Endodermal cell (in vitro differentiated cells): ENCODE measurements around the gene ABHD16A. TPM values are rescaled to one million over a fixed set of nuclear protein-coding genes. Genes with fewer than 3 reads are reported as not detected.

Experiments
- DNase-seq: peaks from one replicate; pipeline ENCODE4 v3.0.0-alpha.2; 2017
- H3K27ac ChIP-seq: 2 replicates; pipeline ENCODE4 v1.5.1; 2013; ENCODE audit warnings: mild to moderate bottlenecking, low read depth, low read length, moderate library complexity
- H3K27me3 ChIP-seq: 2 replicates; pipeline ENCODE4 v1.6.1; 2013; ENCODE audit warnings: mild to moderate bottlenecking, low read length, moderate library complexity; ENCODE audit not compliant: insufficient read depth, control insufficient read depth, poor library complexity, severe bottlenecking
- H3K36me3 ChIP-seq: 2 replicates; pipeline ENCODE4 v1.7.0; 2013; ENCODE audit warnings: mild to moderate bottlenecking, low read length, moderate library complexity; ENCODE audit not compliant: control insufficient read depth, insufficient read depth
- H3K4me1 ChIP-seq: one replicate; pipeline ENCODE4 v1.7.0; 2013; ENCODE audit warnings: low read length; ENCODE audit not compliant: control insufficient read depth, insufficient read depth
- H3K4me3 ChIP-seq: 2 replicates; pipeline ENCODE4 v1.5.1; 2013; ENCODE audit warnings: mild to moderate bottlenecking, low read length, moderate library complexity
- H3K9ac ChIP-seq: 2 replicates; pipeline ENCODE4 v1.6.1; 2013; ENCODE audit warnings: mild to moderate bottlenecking, low read length, moderate library complexity; ENCODE audit not compliant: poor library complexity, severe bottlenecking; ENCODE audit errors: extremely low read depth
- H3K9me3 ChIP-seq: 2 replicates; pipeline ENCODE4 v1.6.1; 2013; ENCODE audit warnings: mild to moderate bottlenecking, low read length, moderate library complexity; ENCODE audit not compliant: control insufficient read depth
- H3K27ac Mint-ChIP-seq: 2 replicates; pipeline ENCODE4 v1.8.0; 2020; ENCODE audit warnings: mixed read lengths
- H3K27me3 Mint-ChIP-seq: 2 replicates; pipeline ENCODE4 v1.8.0; 2021; ENCODE audit warnings: mild to moderate bottlenecking, mixed read lengths; ENCODE audit not compliant: insufficient read depth
- H3K36me3 Mint-ChIP-seq: 2 replicates; pipeline ENCODE4 v1.8.0; 2020; ENCODE audit warnings: low read depth, mixed read lengths
- H3K4me1 Mint-ChIP-seq: 2 replicates; pipeline ENCODE4 v1.8.0; 2020; ENCODE audit warnings: mixed read lengths
- H3K4me3 Mint-ChIP-seq: 2 replicates; pipeline ENCODE4 v1.8.0; 2020; ENCODE audit warnings: mild to moderate bottlenecking, moderate library complexity, mixed read lengths
- H3K9me3 Mint-ChIP-seq: 2 replicates; pipeline ENCODE4 v1.8.0; 2020; ENCODE audit warnings: mild to moderate bottlenecking, mixed read lengths
- CTCF ChIP-seq: fragments of 200-600 bp; sonication (generic); conservative IDR thresholded peaks from 2 replicates; pipeline ENCODE4 v1.5.0; 2021; ENCODE audit warnings: antibody characterized with exemption, mild to moderate bottlenecking
- WGBS, 2 experiments: methylation state at CpG; one replicate each; pipeline versions ENCODE4 v1.1.5 to v1.1.7; 2013; ENCODE audit warnings: missing lambda C conversion rate in 2 of 2, mixed read lengths in 1 of 2; ENCODE audit not compliant: insufficient coverage in 1 of 2, insufficient read length in 1 of 2; 5-methylcytosine and 5-hydroxymethylcytosine counted together
- total RNA-seq, 2 donors: library from RNA; stranded (reverse); fragmentation: NEBNext Ultra II Directional in 1 of 2; extraction: Animal tissue kit (Norgen Biotek cat#: 25700) in 1 of 2; gene quantifications; 2 replicates in 1 of 2; 3 replicates in 1 of 2; pipeline ENCODE4 v1.2.1, GENCODE V29; 2021

The ABHD16A gene
- total RNA-seq, 2 donors from 2014 or later: 38.3 to 59.5 TPM

- peaks cover 65% of the 10 kb centered on the region for H3K36me3 Mint-ChIP-seq
- WGBS, 2 experiments: 73 to 88% methylated on average over 2 to 11 of the region's 11 CpGs
- H3K9ac ChIP-seq: no peak overlapping the region
Observed at GRCh38 chr6:31730631-31731086, 27.5 kb upstream of the ABHD16A start.

GRCh38 chr6:31729979-31730630, 27.0 kb upstream of the ABHD16A start:
- Mint-ChIP-seq H3K27ac (peak overlapping the region; percentile 97), H3K4me1 (peaks cover 19% of the 10 kb centered on the region), H3K27me3 (no peaks in the 10 kb centered on the region), H3K9me3 (no peaks in the 10 kb centered on the region), H3K4me3 (peak overlapping the region; percentile 92), H3K36me3 (peaks cover 67% of the 10 kb centered on the region)
- Histone ChIP-seq H3K36me3 (peaks cover 76% of the 10 kb centered on the region), H3K4me3 (peak overlapping the region; percentile 88), H3K4me1 (peaks cover 5% of the 10 kb centered on the region), H3K9me3 (no peaks in the 10 kb centered on the region), H3K27me3 (no peaks in the 10 kb centered on the region), H3K27ac (peak overlapping the region; percentile 97), H3K9ac (peak overlapping the region; percentile 84)
- WGBS, 2 experiments: 1% methylated on average over 26 to 43 of the region's 46 CpGs
- DNase-seq: peak; percentile 97
- no peak for TF ChIP-seq CTCF

More at GRCh38 chr6:31730631-31731086, 27.5 kb upstream of the ABHD16A start:
- no peak overlapping the region for H3K27ac ChIP-seq
- peaks cover 5% of the 10 kb centered on the region for H3K4me1 ChIP-seq
- H3K9me3 ChIP-seq: no peaks in the 10 kb centered on the region
- TF ChIP-seq CTCF: no peak
- Mint-ChIP-seq H3K9me3 (no peaks in the 10 kb centered on the region), H3K27ac (peak overlapping the region; percentile 97), H3K4me1 (peaks cover 19% of the 10 kb centered on the region), H3K27me3 (no peaks in the 10 kb centered on the region), H3K4me3 (peak overlapping the region; percentile 92)
- peak; percentile 58 for DNase-seq
- peaks cover 73% of the 10 kb centered on the region for H3K36me3 ChIP-seq
- H3K4me3 ChIP-seq: peak overlapping the region; percentile 88
- H3K27me3 ChIP-seq: no peaks in the 10 kb centered on the region

GRCh38 chr6:31729515-31729978, 26.4 kb upstream of the ABHD16A start:
- Histone ChIP-seq H3K27me3 (no peaks in the 10 kb centered on the region), H3K36me3 (peaks cover 75% of the 10 kb centered on the region), H3K9ac (peak overlapping the region; percentile 84), H3K9me3 (no peaks in the 10 kb centered on the region), H3K4me1 (peaks cover 4% of the 10 kb centered on the region), H3K4me3 (peak overlapping the region; percentile 88), H3K27ac (peak overlapping the region; percentile 97)
- 0% methylated on average over 11 to 29 of the region's 29 CpGs for WGBS, 2 experiments
- Mint-ChIP-seq H3K9me3 (no peaks in the 10 kb centered on the region), H3K27ac (peak overlapping the region; percentile 97), H3K4me3 (peak overlapping the region; percentile 92), H3K4me1 (peaks cover 19% of the 10 kb centered on the region), H3K36me3 (peaks cover 67% of the 10 kb centered on the region), H3K27me3 (no peaks in the 10 kb centered on the region)
- peak; percentile 97 for DNase-seq
- no peak for TF ChIP-seq CTCF
